HG03159 (cell line): ENCODE data around the gene DMAC2.
"Not testable (repeated sequence)": the region's sequence is repeated elsewhere in the genome, so short reads cannot be mapped to it uniquely, and the experiment has no call there.

Experiments
- ATAC-seq: cut with Tn5 transposase; IDR thresholded peaks from one replicate; pipeline ENCODE4 v1.9.1; 2021; ENCODE audit warnings: mild to moderate bottlenecking, moderate library complexity; ENCODE audit not compliant: unreplicated experiment

DMAC2 gene

DNA sequence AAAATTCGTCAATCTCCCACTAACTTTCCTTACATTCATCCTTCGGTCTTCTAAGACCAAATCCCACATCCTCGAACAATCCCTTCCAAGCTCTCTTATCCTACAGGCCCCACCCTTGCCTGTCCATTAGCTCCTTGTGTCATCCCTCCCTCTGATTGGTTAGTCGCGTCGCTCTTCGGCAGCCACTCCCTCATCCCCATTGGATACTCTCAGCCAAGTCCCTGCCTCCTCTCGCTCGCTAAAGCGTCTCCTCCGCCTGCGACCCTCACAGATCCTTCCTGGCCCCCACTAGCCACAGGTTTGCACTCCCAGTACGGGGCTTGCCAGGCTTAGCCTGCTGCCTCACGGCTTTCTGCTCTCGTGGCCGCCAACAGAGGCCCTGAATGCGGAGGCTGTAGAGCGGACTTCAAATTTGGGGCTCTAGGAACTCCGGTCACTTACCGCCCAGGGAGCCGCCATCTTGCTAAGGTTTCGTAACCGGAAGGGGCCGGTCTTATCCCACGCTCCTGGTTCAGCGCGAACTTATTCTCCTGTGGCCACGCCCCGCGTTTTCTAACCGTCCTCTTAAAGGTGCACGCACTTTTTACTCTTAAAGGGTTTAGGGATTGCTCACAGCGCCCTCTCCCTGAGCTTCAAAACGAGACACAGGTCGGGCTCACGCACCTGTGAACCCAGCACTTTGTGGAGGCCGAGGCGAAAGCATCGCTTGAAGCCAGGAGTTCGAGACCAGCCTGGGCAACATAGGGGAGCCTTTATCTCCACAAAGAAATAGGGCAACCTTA, at the start of gene DMAC2:
Gene DMAC2 (minus strand): TSS at position 472 of the 782 bp plus-strand sequence. CDS start 13 bp downstream, at position 459.
- peak; percentile 93 for ATAC-seq

DNA sequence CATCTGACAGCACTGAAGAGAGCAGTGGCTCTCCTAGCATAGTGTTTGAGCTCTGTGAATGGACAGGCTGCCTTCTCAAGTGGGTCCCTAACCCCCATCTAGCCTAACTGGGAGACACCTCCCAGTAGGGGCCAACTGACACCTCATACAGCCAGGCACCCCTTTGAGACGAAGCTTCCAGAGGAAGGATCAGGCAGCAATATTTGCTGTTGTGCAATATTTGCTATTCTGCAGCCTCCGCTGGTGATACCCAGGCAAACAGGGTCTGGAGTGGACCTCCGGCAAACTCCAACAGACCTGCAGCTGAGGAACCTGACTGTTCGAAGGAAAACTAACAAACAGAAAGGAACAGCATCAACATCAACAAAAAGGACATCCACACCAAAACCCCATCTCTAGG, 47.2 kb upstream of the DMAC2 start:
- ATAC-seq = not testable (repeated sequence)

DNA sequence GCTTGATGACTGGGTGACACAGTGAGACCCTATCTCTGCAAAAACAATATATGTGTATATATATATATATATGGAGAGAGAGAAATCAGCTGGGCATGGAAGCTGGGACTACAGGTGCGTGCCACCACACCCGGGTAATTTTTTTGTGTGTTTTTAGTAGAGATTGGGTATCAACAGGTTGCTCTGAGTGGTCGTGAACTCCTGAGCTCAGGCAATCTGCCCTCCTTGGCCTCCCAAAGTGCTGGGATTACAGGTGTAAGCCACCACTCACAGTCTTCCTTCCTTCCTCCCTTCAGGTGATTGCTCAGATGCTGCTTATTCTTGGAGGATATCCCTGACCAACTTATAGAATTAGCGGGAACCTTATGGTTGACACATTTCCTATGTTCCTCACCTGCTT, 45.1 kb upstream of the DMAC2 start:
- ATAC-seq = no peak

DNA sequence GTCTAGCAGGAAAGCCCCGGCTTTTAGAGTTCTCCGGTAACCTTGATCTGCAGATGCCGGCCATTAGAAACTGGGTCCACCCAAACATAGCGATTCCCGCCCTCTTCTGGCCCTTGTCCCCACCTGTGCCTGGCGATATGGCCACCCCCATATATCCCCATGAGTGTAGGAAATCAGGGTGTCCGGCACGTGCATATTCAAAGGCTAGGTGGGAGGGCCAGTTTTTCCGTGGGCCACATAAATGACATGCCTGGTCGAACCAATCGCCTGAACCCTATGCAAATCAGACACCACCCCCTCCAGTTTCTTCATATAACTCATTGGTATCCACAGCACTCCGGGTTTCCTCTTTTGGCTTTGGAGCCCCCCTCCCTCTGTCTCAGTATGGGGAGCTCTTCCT, 40.6 kb upstream of the DMAC2 start:
- ATAC-seq = no peak

DNA sequence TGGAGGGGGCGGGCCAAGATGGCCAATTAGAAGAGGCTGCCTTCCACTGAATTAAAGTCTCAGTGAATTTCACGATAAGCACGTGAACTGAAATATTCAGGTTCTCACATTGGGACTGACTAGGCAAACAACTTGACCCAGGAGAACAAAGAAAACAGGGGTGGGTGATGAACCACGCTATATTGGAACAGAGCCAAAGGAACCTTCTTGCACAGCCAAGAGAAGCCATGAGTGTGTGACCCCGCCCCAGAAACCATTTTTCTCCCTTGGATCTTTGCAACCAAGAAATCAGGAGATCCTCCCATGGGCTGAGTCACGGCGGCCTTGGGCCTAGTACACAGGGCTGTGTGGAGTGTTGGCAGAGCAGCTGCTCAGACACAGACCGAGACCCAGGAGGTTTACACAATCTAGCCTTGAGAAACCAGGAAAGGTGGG, 40.1 kb upstream of the DMAC2 start:
- no peak for ATAC-seq

GRCh38 chr19:41478875-41479756, 39.4 kb upstream of the DMAC2 start:
- no peak for ATAC-seq

GRCh38 chr19:41478171-41478570, 38.5 kb upstream of the DMAC2 start:
- ATAC-seq = no peak

DNA sequence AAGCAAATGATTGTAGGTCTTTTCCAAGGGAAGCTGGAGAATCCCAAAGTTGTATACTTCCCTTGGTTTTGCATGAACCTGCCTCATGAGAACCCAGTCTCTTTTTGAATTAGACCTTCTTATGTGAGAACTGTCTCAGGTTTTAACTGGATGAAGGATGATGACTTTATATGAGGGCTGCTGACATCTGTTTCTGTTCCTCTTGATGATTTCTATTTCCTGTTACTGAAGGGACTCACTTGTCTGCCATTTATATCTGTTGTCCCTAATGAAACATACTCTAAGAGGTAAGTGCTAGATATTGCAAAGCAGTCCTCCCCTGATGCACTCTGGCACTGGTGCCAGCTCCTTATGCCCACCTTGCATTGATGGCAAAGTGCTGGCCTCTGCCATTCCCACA, 36.9 kb upstream of the DMAC2 start:
- ATAC-seq = no peak

DNA sequence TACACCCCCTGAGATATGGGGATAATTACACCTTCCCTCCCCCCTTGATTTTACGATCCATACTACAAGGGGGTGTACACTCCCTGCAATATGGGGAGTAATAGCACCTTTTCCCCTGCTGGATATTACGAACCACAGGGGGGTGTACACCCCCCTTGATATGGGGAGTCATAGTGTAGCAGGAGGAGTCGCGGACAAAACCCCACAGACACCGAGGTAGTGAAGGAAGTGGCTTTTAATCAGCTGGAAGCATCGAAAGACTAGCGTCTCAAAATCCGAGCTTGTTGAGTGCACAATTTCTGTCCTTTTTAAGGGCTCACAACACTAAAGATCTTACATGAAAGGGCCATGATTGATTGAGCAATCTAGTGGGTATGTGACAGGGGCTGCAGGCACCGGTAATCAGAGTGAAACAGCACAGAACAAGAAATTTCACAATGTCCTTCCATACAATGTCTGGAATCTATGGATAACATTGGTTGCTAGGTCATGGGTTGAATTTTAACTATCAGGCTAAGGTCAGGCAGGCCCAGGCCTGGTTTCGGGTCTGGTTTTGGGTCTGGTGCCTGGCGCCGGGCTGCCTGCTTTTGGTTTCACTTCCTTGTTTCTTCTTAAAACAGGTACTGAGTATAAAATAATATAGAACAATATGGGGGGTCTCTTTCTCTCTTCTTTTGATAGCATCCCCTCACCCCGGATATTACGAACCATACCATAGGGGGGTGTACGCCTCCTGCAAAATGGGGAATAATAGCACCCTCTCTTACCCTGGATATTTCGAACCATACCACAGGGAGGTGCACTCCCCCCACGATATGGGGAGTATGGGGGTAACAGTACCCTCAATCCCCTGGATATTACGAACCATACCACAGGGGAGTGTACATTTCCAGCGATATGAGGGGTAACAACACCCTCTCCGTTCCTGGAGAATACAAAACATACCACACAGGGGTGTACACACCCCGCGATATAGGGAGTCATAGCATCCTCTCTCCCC, 23.8 kb upstream of the DMAC2 start:
- ATAC-seq = not testable (repeated sequence)

DNA sequence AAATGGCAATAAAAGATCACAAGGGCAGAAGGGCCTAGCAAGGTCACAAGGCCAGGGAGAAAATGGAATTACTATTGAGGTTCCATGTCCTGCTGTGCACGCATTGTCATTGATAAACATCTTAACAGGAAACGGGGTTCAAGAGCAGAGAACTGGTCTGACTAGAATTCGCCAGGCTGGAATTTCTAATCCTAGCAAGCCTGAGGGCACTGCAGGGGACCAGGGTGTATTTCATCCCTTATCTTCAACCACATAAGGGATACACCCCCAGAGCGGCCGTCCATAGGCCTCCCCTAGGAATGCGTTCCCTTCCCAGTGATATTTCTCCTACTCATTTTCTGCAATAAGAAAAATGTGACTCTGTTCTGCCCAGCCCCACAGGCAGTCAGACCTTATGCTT, 22.8 kb upstream of the DMAC2 start:
- no peak for ATAC-seq

DNA sequence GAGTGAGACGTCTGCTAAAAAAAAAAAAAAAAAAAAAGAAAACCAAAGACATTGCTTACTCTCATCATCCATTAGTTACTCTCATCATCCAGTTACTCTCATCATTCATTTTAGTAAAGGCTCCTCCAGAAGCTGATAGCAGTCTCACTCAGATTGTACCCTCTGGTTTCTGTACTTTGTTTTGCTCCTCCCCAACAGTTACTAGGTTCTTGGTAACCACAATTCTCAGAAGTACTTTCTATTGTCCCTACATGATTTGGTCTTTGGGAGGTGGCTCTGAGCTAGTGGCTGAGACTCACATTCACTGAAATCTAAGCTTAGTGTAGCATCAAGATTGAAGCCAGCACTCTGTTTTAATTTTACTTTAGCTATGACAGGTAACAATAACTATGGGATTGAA, 17.5 kb upstream of the DMAC2 start:
- ATAC-seq = peak; percentile 88

- no peak for ATAC-seq
Measured at GRCh38 chr19:41456342-41456918, 16.7 kb upstream of the DMAC2 start.

DNA sequence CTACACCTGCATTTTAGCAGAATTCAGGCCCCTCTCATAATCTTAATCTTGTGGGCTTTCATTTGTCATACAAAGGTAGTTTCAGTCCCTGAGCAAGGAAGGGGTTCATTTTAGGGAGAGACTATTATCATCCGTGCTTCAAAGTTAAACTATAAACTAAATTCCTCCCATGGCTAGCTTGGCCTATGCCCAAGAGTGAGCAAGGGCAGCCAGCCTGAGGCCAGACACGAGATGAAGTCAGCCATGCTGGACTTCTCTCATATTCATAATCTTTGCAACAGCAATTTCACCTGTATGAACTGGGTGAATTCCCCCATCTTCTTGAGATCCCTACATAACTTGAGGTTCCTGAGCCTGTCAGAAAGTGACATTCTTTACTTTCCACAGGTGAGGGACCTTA, 16.2 kb upstream of the DMAC2 start:
- ATAC-seq = no peak

GRCh38 chr19:41452584-41453275, 13.0 kb upstream of the DMAC2 start:
- ATAC-seq = no peak

- no peak for ATAC-seq
Measured at GRCh38 chr19:41449865-41450178, 10.1 kb upstream of the DMAC2 start.

DNA sequence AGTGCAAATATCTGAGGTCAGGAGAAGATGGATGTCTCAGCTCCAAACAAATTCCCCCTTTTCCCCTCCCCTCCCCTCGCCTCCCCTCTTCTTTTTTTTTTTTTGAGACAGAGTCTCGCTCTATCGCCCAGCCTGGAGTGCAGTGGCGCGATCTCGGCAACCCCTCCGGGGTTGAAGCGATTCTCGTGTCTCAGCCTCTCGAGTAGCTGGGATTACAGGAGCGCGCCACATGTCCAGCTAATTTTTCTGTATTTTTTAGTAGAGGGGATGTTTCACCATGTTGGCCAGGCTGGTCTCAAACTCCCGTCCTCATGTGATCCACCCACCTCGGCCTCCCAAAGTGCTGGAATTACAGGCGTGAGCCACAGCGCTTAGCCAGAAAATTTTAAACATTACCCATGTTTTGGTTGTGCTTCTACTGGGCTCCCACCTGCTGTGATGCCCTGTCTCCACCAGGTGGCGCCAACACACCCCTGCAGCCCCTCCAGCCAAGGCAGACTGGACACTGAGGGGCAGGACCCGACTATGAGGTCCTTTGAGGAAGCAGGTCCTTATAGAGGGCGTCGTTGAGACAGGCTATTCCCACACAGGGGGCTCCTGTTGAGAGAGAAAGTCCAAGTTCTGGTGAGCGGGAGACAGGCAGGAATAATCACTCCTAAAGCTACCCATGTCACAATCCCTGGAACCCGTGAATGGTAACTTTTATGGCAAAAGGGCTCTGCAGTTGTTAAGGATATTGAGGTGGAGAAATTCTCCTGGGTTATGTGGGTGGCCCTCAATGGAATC, 9.6 kb upstream of the DMAC2 start:
- ATAC-seq = no peak

GRCh38 chr19:41447732-41448332, 8.1 kb upstream of the DMAC2 start:
- no peak for ATAC-seq

- ATAC-seq = no peak
Measured at GRCh38 chr19:41445575-41445974, 5.9 kb upstream of the DMAC2 start.
